Loucy (cell line): ENCODE data around the gene NR2C2AP.

Experiments
- H2AFZ ChIP-seq: fragments of 200-600 bp; sonication (generic); 2 replicates; pipeline ENCODE4 v1.6.0; 2016; ENCODE audit warnings: antibody characterized with exemption, mild to moderate bottlenecking, low read length, moderate library complexity
- H3F3A ChIP-seq: fragments of 200-600 bp; 2 replicates; pipeline ENCODE4 v1.6.0; 2016; ENCODE audit warnings: antibody characterized with exemption, low read depth, mild to moderate bottlenecking
- H3K27me3 ChIP-seq: fragments of 200-600 bp; sonication (generic); 2 replicates; pipeline ENCODE4 v1.6.1; 2014; ENCODE audit warnings: low read length, mild to moderate bottlenecking; ENCODE audit not compliant: insufficient read depth, poor library complexity, severe bottlenecking
- H3K36me3 ChIP-seq: fragments of 200-600 bp; sonication (generic); 2 replicates; pipeline ENCODE4 v1.6.1; 2016; ENCODE audit warnings: low read length; ENCODE audit not compliant: insufficient read depth
- H3K4me1 ChIP-seq: fragments of 200-600 bp; sonication (generic); 2 replicates; pipeline ENCODE4 v1.5.1; 2014; ENCODE audit warnings: low read length, mild to moderate bottlenecking; ENCODE audit not compliant: insufficient read depth, poor library complexity, severe bottlenecking
- H3K4me2 ChIP-seq: fragments of 200-600 bp; sonication (generic); 2 replicates; pipeline ENCODE4 v1.6.0; 2014; ENCODE audit warnings: antibody characterized with exemption, low read length, low read depth, mild to moderate bottlenecking; ENCODE audit not compliant: poor library complexity, severe bottlenecking
- H3K4me3 ChIP-seq: fragments of 200-600 bp; sonication (generic); 2 replicates; pipeline ENCODE4 v1.5.1; 2014; ENCODE audit warnings: low read length, mild to moderate bottlenecking, mixed read lengths; ENCODE audit not compliant: poor library complexity, severe bottlenecking
- H3K79me2 ChIP-seq: fragments of 200-600 bp; sonication (generic); 2 replicates; pipeline ENCODE4 v1.6.1; 2014; ENCODE audit warnings: low read length; ENCODE audit not compliant: insufficient read depth
- H3K9ac ChIP-seq: fragments of 200-600 bp; sonication (generic); 2 replicates; pipeline ENCODE4 v1.6.0; 2014; ENCODE audit warnings: mild to moderate bottlenecking, low read depth, low read length, moderate library complexity; ENCODE audit not compliant: poor library complexity, severe bottlenecking
- H3K9me2 ChIP-seq: fragments of 200-600 bp; sonication (generic); replicated peaks from 2 replicates; pipeline ENCODE4 v1.6.1; 2016; ENCODE audit warnings: low read depth, low read length, mixed read lengths
- H3K9me3 ChIP-seq: fragments of 200-600 bp; sonication (generic); 2 replicates; pipeline ENCODE4 v1.6.1; 2014; ENCODE audit warnings: mild to moderate bottlenecking, antibody characterized with exemption, low read length, low read depth; ENCODE audit not compliant: insufficient read depth
- H4K20me1 ChIP-seq: fragments of 200-600 bp; sonication (generic); 2 replicates; pipeline ENCODE4 v1.6.0; 2014; ENCODE audit warnings: antibody characterized with exemption, low read length, mild to moderate bottlenecking; ENCODE audit not compliant: insufficient read depth, poor library complexity, severe bottlenecking
- EZH2phosphoT487 ChIP-seq: fragments of 200-600 bp; IDR thresholded peaks from 2 replicates; pipeline ENCODE4 v1.6.1; 2018; ENCODE audit warnings: antibody characterized with exemption, mild to moderate bottlenecking, moderate library complexity, borderline replicate concordance
- TF ChIP-seq, protein P1 (sequence below): fragments of 200-600 bp; sonication (generic); conservative IDR thresholded peaks from 2 replicates; pipeline ENCODE4 v1.5.1; 2014; ENCODE audit warnings: mild to moderate bottlenecking, antibody characterized with exemption, low read length

The NR2C2AP gene

DNA sequence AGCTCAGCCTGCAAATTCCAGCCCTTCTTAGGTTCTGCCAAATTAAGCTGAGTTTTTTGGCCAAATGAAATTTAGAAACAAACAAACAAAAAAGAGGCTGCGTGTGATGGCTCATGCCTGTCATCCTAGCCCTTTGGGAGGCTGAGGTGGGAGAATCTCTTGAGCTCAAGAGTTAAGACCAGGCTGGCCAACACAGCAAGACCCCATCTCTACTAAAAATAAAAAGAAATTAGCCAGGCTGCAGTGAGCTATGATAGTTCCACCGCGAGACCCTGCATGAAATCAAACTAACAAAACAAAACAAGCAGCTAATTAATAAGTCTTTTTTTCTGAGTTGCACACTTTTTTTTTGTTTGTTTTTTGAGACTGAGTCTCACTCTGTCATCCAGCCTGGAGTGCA lies 26.5 kb upstream of the NR2C2AP start:
- H3F3A ChIP-seq = no peaks in the 10 kb centered on the region
- no peak overlapping the region for H3K4me3 ChIP-seq
- H3K9me3 ChIP-seq = no peaks in the 10 kb centered on the region; the same call in 1 of the 2 replicates
- H3K9me2 ChIP-seq = no peaks in the 10 kb centered on the region
- H3K4me2 ChIP-seq = no peak overlapping the region
- no peaks in the 10 kb centered on the region for H4K20me1 ChIP-seq
- TF ChIP-seq, protein P1, sequence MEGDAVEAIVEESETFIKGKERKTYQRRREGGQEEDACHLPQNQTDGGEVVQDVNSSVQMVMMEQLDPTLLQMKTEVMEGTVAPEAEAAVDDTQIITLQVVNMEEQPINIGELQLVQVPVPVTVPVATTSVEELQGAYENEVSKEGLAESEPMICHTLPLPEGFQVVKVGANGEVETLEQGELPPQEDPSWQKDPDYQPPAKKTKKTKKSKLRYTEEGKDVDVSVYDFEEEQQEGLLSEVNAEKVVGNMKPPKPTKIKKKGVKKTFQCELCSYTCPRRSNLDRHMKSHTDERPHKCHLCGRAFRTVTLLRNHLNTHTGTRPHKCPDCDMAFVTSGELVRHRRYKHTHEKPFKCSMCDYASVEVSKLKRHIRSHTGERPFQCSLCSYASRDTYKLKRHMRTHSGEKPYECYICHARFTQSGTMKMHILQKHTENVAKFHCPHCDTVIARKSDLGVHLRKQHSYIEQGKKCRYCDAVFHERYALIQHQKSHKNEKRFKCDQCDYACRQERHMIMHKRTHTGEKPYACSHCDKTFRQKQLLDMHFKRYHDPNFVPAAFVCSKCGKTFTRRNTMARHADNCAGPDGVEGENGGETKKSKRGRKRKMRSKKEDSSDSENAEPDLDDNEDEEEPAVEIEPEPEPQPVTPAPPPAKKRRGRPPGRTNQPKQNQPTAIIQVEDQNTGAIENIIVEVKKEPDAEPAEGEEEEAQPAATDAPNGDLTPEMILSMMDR = no peak
- no peak for TF ChIP-seq EZH2phosphoT487
- H3K4me1 ChIP-seq = no peaks in the 10 kb centered on the region
- H3K9ac ChIP-seq = no peak overlapping the region
- H3K36me3 ChIP-seq = no peaks in the 10 kb centered on the region
- H3K27me3 ChIP-seq = no peaks in the 10 kb centered on the region
- H3K79me2 ChIP-seq = no peaks in the 10 kb centered on the region
- H2AFZ ChIP-seq = no peak overlapping the region

DNA sequence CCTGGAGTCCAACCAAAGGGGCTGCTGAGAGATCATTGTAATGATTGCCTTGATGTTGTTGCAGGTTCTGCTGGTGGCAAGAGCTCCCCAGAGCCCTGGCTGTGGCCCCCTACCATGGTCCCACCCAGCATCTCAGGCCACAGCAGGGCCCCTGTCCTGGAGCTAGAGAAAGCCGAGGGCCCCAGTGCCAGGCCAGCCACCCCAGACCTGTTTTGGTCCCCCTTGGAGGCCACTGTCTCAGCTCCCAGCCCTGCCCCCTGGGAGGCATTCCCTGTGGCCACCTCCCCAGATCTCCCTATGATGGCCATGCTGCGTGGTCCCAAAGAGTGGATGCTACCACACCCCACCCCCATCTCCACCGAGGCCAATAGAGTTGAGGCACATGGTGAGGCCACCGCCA lies 24.0 kb upstream of the NR2C2AP start:
- Histone ChIP-seq H3K9me2 (no peaks in the 10 kb centered on the region), H3K79me2 (no peaks in the 10 kb centered on the region), H3K36me3 (no peaks in the 10 kb centered on the region), H3K9ac (no peak overlapping the region), H3K4me2 (no peak overlapping the region), H3K27me3 (no peaks in the 10 kb centered on the region), H3K4me3 (no peak overlapping the region), H2AFZ (no peak overlapping the region), H3F3A (no peaks in the 10 kb centered on the region), H3K9me3 (no peaks in the 10 kb centered on the region), H4K20me1 (no peaks in the 10 kb centered on the region), H3K4me1 (no peaks in the 10 kb centered on the region)
- TF ChIP-seq EZH2phosphoT487 = no peak
- TF ChIP-seq, protein P1 = no peak

DNA sequence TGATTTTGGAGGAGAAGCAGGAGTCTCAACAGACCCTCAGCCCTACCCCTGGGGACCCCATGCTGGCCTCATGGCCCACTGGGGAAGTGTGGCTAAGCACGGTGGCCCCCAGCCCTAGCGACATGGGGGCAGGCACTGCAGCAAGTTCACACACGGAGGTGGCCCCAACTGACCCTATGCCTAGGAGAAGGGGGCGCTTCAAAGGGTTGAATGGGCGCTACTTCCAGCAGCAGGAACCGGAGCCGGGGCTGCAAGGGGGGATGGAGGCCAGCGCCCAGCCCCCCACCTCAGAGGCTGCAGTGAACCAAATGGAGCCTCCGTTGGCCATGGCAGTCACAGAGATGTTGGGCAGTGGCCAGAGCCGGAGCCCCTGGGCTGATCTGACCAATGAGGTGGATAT lies 23.4 kb upstream of the NR2C2AP start:
- H3K9me2 ChIP-seq = no peaks in the 10 kb centered on the region
- no peaks in the 10 kb centered on the region for H3K9me3 ChIP-seq
- H3K4me3 ChIP-seq = no peak overlapping the region
- H3K9ac ChIP-seq = no peak overlapping the region
- no peak overlapping the region for H2AFZ ChIP-seq
- no peaks in the 10 kb centered on the region for H4K20me1 ChIP-seq
- no peak overlapping the region for H3K4me2 ChIP-seq
- TF ChIP-seq, protein P1 = no peak
- no peak for TF ChIP-seq EZH2phosphoT487
- H3F3A ChIP-seq = no peaks in the 10 kb centered on the region
- no peaks in the 10 kb centered on the region for H3K4me1 ChIP-seq
- no peaks in the 10 kb centered on the region for H3K27me3 ChIP-seq
- H3K79me2 ChIP-seq = no peaks in the 10 kb centered on the region
- H3K36me3 ChIP-seq = no peaks in the 10 kb centered on the region
